PC-9 (cell line): ENCODE data around the gene PRRG3. TPM values are rescaled to one million over a fixed set of nuclear protein-coding genes. Genes with fewer than 3 reads are reported as not detected.

Experiments used
- BruUV-seq: library from RNA; stranded (reverse); fragments of 400-500 nt; replicated peaks from 2 replicates; lab custom pipeline; 2021; lab: Mats Ljungman, UMichigan
- CTCF ChIA-PET: fragments of 300-600 bp; sonication (Branson Sonifier 250); formaldehyde crosslinking; loops from one replicate; lab custom pipeline; 2022; ENCODE audit warnings: antibody characterized with exemption; lab: Charles Lee
- POLR2A ChIA-PET: fragments of 300-600 bp; sonication (Branson Sonifier 250); formaldehyde crosslinking; loops from one replicate; lab custom pipeline; 2022; ENCODE audit warnings: antibody characterized with exemption; ENCODE audit not compliant: unreplicated experiment; lab: Charles Lee
- DNase-seq, 2 experiments: peaks; one replicate each; pipeline versions ENCODE4 v3.0.0 to v3.0.0-alpha.2; 2015 to 2022; ENCODE audit warnings: mixed read lengths in 1 of 2
- H2AFZ ChIP-seq: fragments of 200-600 bp; sonication (generic); 2 replicates; pipeline ENCODE4 v1.8.1; 2017; ENCODE audit warnings: antibody characterized with exemption
- H3F3A ChIP-seq: fragments of 200-600 bp; sonication (generic); 2 replicates; pipeline ENCODE4 v1.8.1; 2017; ENCODE audit warnings: antibody characterized with exemption, mild to moderate bottlenecking, low read depth; ENCODE audit not compliant: insufficient read depth
- H3K27ac ChIP-seq: fragments of 200-600 bp; sonication (generic); 2 replicates; pipeline ENCODE4 v1.6.1; 2016; ENCODE audit warnings: mixed run types
- H3K27me3 ChIP-seq: fragments of 200-600 bp; sonication (generic); 2 replicates; pipeline ENCODE4 v1.6.1; 2016; ENCODE audit warnings: low read depth, mixed run types; ENCODE audit not compliant: insufficient read depth
- H3K36me3 ChIP-seq: fragments of 200-600 bp; sonication (generic); 2 replicates; pipeline ENCODE4 v1.6.1; 2016; ENCODE audit warnings: low read depth, mixed run types
- H3K4me1 ChIP-seq: fragments of 200-600 bp; sonication (generic); replicated peaks from 2 replicates; pipeline ENCODE4 v1.6.1; 2016; ENCODE audit warnings: mixed run types; ENCODE audit not compliant: insufficient read depth
- H3K4me2 ChIP-seq: fragments of 200-600 bp; sonication (generic); 2 replicates; pipeline ENCODE4 v1.6.1; 2017; ENCODE audit warnings: mixed run types
- H3K4me3 ChIP-seq: fragments of 200-600 bp; sonication (generic); 2 replicates; pipeline ENCODE4 v1.6.1; 2016; ENCODE audit warnings: mixed run types
- H3K79me2 ChIP-seq: fragments of 200-600 bp; sonication (generic); 2 replicates; pipeline ENCODE4 v1.6.1; 2017; ENCODE audit warnings: low read depth, mixed run types
- H3K9me2 ChIP-seq: fragments of 200-600 bp; sonication (generic); 2 replicates; pipeline ENCODE4 v1.8.1; 2017; ENCODE audit warnings: mild to moderate bottlenecking; ENCODE audit not compliant: insufficient read depth
- H3K9me3 ChIP-seq: fragments of 200-600 bp; sonication (generic); 2 replicates; pipeline ENCODE4 v1.8.1; 2016; ENCODE audit warnings: low read depth; ENCODE audit not compliant: insufficient read depth
- H4K20me1 ChIP-seq: fragments of 200-600 bp; sonication (generic); 2 replicates; pipeline ENCODE4 v1.8.1; 2017; ENCODE audit not compliant: insufficient read depth
- CTCF ChIP-seq: fragments of 200-600 bp; sonication (generic); conservative IDR thresholded peaks from 2 replicates; pipeline ENCODE4 v1.6.1; 2017; ENCODE audit warnings: mixed run types, antibody characterized with exemption, mild to moderate bottlenecking, moderate library complexity
- EZH2 ChIP-seq: fragments of 200-600 bp; sonication (generic); IDR thresholded peaks from 2 replicates; pipeline ENCODE4 v1.8.0; 2017; ENCODE audit warnings: antibody characterized with exemption, low read depth
- intact Hi-C: fragments of 100-400 bp; cut with micrococcal nuclease; formaldehyde crosslinking; loops from one replicate; pipeline ENCODE4 v1.10.0; 2022; ENCODE audit not compliant: unreplicated experiment
- total RNA-seq: library from RNA; stranded (reverse); gene quantifications from 2 replicates; pipeline ENCODE4 v1.2.3, GENCODE V29; 2021

PRRG3 gene
- total RNA-seq, 1 experiment from 2014 or later, result not detected

- no peaks in the 10 kb centered on the region for H3K9me2 ChIP-seq
- no peaks in the 10 kb centered on the region for H3K9me3 ChIP-seq
- H3K4me1 ChIP-seq, result no peaks in the 10 kb centered on the region
- CTCF ChIA-PET, result no interaction called here
- DNase-seq, result no peak
- H3K4me2 ChIP-seq, result no peak overlapping the region
- intact Hi-C loops, result no loop called here
- BruUV-seq, result no TSS peak
- no peaks in the 10 kb centered on the region for H3K79me2 ChIP-seq
- TF ChIP-seq CTCF (no peak), EZH2 (no peak)
- POLR2A ChIA-PET, result no interaction called here
- H3K27ac ChIP-seq, result no peak overlapping the region
- H3K27me3 ChIP-seq, result peaks cover 80% of the 10 kb centered on the region
- H3F3A ChIP-seq, result no peaks in the 10 kb centered on the region
- no peaks in the 10 kb centered on the region for H4K20me1 ChIP-seq
- H3K36me3 ChIP-seq, result no peaks in the 10 kb centered on the region
- H3K4me3 ChIP-seq, result no peak overlapping the region
- H2AFZ ChIP-seq, result no peak overlapping the region
Measured at GRCh38 chrX:151698485-151698884, 3.2 kb downstream of the PRRG3 start.

- Histone ChIP-seq H3K27ac (no peak overlapping the region), H3K9me2 (no peaks in the 10 kb centered on the region), H3K27me3 (peaks cover 79% of the 10 kb centered on the region), H3K36me3 (no peaks in the 10 kb centered on the region), H3K4me3 (no peak overlapping the region), H3K4me1 (no peaks in the 10 kb centered on the region), H4K20me1 (no peaks in the 10 kb centered on the region), H3F3A (no peaks in the 10 kb centered on the region), H2AFZ (no peak overlapping the region), H3K9me3 (no peaks in the 10 kb centered on the region), H3K4me2 (no peak overlapping the region), H3K79me2 (no peaks in the 10 kb centered on the region)
- DNase-seq, result no peak
- no TSS peak for BruUV-seq
- no peak for TF ChIP-seq CTCF
- TF ChIP-seq EZH2, result no peak
- POLR2A ChIA-PET, result no interaction called here
- intact Hi-C loops, result no loop called here
- CTCF ChIA-PET, result no interaction called here
Measured at GRCh38 chrX:151699746-151700145, 4.5 kb downstream of the PRRG3 start.

GRCh38 chrX:151700581-151700980 lies 5.3 kb downstream of the PRRG3 start:
- no TSS peak for BruUV-seq
- H4K20me1 ChIP-seq, result no peaks in the 10 kb centered on the region
- no peak overlapping the region for H3K4me2 ChIP-seq
- H3K9me3 ChIP-seq, result no peaks in the 10 kb centered on the region
- H3F3A ChIP-seq, result no peaks in the 10 kb centered on the region
- DNase-seq, result no peak
- CTCF ChIA-PET, result no interaction called here
- H3K79me2 ChIP-seq, result no peaks in the 10 kb centered on the region
- no peaks in the 10 kb centered on the region for H3K9me2 ChIP-seq
- no peak overlapping the region for H2AFZ ChIP-seq
- TF ChIP-seq CTCF (no peak), EZH2 (no peak)
- no peak overlapping the region for H3K4me3 ChIP-seq
- H3K27ac ChIP-seq, result no peak overlapping the region
- POLR2A ChIA-PET, result no interaction called here
- peaks cover 87% of the 10 kb centered on the region for H3K27me3 ChIP-seq
- no peaks in the 10 kb centered on the region for H3K36me3 ChIP-seq
- intact Hi-C loops, result no loop called here
- no peaks in the 10 kb centered on the region for H3K4me1 ChIP-seq
